BJ (cell line): Measurements from ENCODE around the gene SLC22A23. TPM values are rescaled to one million over a fixed set of nuclear protein-coding genes. Genes with fewer than 3 reads are reported as not detected.

Source experiments
- CTCF ChIA-PET: fragments of 350-600 bp; formaldehyde crosslinking; extraction: SDS; loops from one replicate; lab custom pipeline; 2021; ENCODE audit warnings: antibody characterized with exemption, inconsistent platforms; lab: Yijun Ruan, JAX
- POLR2A ChIA-PET: fragments of 300-600 bp; sonication (Branson Sonifier 250); formaldehyde crosslinking; extraction: SDS; loops from one replicate; lab custom pipeline; 2021; ENCODE audit warnings: antibody characterized with exemption; lab: Charles Lee
- DNase-seq: peaks from one replicate; pipeline ENCODE4 v3.0.0-alpha.2; 2011; ENCODE audit warnings: low read depth
- H3K27me3 ChIP-seq: 2 replicates; pipeline ENCODE4 v1.6.0; 2011; ENCODE audit warnings: low read length; ENCODE audit not compliant: control insufficient read depth, insufficient read depth
- H3K36me3 ChIP-seq: 2 replicates; pipeline ENCODE4 v1.5.1; 2011; ENCODE audit warnings: low read length; ENCODE audit not compliant: control insufficient read depth, insufficient read depth
- H3K4me3 ChIP-seq: 2 replicates; pipeline ENCODE4 v1.5.1; 2011; ENCODE audit warnings: low read depth, mild to moderate bottlenecking, control low read depth, low read length
- polyA plus RNA-seq: library from polyadenylated mRNA; depleted of rRNA; stranded (reverse); fragments of >200 nt; gene quantifications from 2 replicates; pipeline ENCODE4 v1.2.3, GENCODE V29; 2011
- TF ChIP-seq, protein P1 (sequence below): IDR thresholded peaks from 2 replicates; pipeline ENCODE4 v1.5.1; 2011; ENCODE audit warnings: low read depth, mild to moderate bottlenecking, control low read depth, inconsistent platforms, low read length, moderate library complexity; ENCODE audit not compliant: insufficient read depth

SLC22A23 gene
- polyA plus RNA-seq, 1 experiment = 0.44 TPM

DNA sequence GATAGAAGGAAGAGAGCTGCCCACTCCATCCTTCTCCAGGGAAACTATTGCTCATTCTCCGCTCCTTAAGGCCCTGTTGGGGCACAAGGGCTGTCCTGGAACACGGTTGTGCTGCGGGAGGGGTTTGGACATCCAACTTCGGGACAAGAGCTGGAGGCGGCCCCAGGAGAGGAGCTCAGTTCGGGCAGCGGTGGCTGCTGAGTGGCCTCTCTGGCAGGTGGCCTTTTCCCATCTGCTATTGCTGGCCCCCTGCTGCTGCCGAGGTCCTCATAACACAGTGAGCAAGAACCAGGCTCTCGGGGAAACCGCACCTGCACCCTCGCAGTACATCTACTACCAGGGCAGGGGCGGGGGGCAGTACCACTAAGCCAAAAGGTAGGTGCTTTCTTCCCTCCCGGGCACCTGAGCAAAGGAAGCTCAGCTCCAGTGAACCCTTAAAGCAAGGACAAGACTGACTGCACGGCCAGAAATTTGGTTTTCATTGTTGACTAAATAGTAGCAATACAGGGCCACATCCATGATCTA lies 134.4 kb downstream of the SLC22A23 start:
- CTCF ChIA-PET = interaction anchor here (0.9 kb wide), 1 partner anchor 8 kb away, joined by 3 read pairs; no protein-coding TSS in a partner anchor

DNA sequence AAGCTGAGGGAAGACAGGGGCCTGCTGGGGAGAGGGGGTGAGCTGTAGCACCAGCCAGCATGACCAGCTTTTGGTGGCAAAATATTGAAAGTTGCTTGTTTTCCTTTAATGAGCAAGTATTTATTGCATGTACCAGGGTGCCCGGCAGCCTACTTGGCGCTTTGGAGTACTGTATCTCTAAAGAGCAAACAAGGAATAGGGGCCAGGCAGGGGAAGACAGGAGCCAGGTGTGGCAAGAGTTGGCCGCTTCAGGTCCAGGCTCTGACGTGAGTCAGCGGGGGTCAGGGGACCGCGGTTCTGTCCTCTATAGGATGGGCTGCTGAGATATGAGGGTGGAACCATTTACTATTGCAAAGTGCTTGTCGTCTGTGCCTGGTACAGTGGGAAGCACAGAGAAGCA lies 135.0 kb downstream of the SLC22A23 start:
- Histone ChIP-seq H3K4me3 (no peak overlapping the region), H3K36me3 (no peaks in the 10 kb centered on the region), H3K27me3 (peaks cover 14% of the 10 kb centered on the region)
- POLR2A ChIA-PET = no interaction called here
- CTCF ChIA-PET = interaction anchor here (1.2 kb wide), 1 partner anchor 10 kb away, joined by 3 read pairs; no protein-coding TSS in a partner anchor
- TF ChIP-seq, protein P1, sequence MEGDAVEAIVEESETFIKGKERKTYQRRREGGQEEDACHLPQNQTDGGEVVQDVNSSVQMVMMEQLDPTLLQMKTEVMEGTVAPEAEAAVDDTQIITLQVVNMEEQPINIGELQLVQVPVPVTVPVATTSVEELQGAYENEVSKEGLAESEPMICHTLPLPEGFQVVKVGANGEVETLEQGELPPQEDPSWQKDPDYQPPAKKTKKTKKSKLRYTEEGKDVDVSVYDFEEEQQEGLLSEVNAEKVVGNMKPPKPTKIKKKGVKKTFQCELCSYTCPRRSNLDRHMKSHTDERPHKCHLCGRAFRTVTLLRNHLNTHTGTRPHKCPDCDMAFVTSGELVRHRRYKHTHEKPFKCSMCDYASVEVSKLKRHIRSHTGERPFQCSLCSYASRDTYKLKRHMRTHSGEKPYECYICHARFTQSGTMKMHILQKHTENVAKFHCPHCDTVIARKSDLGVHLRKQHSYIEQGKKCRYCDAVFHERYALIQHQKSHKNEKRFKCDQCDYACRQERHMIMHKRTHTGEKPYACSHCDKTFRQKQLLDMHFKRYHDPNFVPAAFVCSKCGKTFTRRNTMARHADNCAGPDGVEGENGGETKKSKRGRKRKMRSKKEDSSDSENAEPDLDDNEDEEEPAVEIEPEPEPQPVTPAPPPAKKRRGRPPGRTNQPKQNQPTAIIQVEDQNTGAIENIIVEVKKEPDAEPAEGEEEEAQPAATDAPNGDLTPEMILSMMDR = no peak
- DNase-seq = no peak

More for the DNA sequence above, 134.4 kb downstream of the SLC22A23 start:
- Histone ChIP-seq H3K4me3 (no peak overlapping the region), H3K27me3 (peaks cover 8% of the 10 kb centered on the region), H3K36me3 (no peaks in the 10 kb centered on the region)
- POLR2A ChIA-PET = no interaction called here
- DNase-seq = no peak
- TF ChIP-seq, protein P1 = no peak

DNA sequence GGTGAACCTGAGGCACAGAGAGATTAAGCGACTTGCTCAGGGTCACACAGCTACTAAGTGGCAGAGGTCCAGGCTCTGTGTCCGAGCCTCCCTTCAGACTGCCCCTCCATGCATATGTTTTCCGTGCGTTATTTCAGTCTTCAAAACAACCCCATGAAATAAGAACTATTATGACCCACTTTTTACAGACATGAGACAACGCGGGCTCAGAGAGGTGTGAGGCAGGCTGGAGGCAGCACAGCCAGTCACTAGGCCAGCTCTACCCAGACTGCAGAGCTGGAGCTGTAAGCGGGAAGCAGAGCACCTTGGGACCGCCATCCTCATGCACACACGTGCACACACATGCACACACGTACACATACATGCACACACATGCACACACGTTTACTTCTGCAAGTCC lies 135.8 kb downstream of the SLC22A23 start:
- CTCF ChIA-PET = interaction anchor here (1.2 kb wide), 1 partner anchor 10 kb away, joined by 3 read pairs; no protein-coding TSS in a partner anchor
- TF ChIP-seq, protein P1 = no peak

DNA sequence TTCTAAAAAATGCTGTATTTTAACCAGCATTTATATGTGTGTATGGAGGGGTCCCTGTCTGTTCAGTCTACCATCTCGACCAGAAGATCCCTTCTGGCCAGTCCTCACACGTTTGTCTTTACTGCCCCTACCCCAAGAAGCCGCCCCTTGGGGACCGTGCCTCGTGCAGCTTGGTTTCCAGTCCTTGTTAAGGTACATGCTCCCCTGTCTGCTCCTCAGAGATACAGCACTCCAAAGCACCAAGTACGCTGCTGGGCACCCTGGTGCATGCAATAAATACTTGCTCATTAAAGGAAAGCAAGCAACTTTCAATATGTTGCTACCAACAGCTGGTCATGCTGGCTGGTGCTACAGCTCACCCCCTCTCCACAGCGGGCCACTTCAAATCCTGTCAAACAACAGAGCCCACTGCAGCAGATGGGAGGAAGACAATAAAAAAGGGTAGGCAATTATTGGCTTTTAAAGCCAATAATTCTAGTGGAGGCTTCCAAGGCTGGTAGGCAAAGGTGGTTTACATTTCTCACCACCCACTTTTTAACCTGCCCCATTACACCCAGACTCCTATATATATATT lies 136.5 kb downstream of the SLC22A23 start:
- ChIA-PET POLR2A (no interaction called here), CTCF (interaction anchor here (0.6 kb wide), 1 partner anchor 31 kb away, joined by 3 read pairs; no protein-coding TSS in a partner anchor)
- TF ChIP-seq, protein P1 = no peak
- no peak for DNase-seq
- Histone ChIP-seq H3K36me3 (no peaks in the 10 kb centered on the region), H3K27me3 (peaks cover 16% of the 10 kb centered on the region), H3K4me3 (no peak overlapping the region)

More for the DNA sequence above, 135.8 kb downstream of the SLC22A23 start:
- POLR2A ChIA-PET = no interaction called here
- peaks cover 16% of the 10 kb centered on the region for H3K27me3 ChIP-seq
- H3K36me3 ChIP-seq = no peaks in the 10 kb centered on the region
- H3K4me3 ChIP-seq = no peak overlapping the region
- no peak for DNase-seq

DNA sequence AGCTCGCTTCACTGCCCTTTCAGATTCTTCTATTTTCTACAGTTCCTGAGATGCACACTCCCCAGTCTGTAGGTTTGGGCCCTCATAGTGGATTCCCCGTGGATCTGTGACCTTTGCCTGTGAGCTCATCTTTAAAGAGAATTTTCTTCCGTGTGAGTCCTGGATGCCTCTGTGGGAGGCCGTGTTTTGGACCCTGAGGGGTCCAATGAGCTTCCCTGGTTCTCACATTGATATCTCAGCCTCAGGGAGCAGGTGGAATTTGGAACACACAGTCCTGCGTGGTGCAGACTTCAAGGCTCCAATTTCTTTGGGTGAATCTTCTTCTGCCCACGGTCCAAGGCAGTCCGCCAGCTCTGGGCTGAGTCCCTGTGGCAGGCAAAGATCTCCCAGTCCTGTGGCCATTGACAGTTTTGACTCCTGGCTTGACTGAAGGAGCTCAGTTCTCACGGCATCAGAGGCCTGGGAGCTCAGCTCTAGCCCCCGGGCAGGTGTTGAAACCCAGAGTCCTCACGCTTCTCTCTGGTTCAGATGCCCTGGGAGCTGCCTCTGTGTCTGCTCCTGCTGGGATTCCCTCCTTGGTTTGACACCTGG lies 137.1 kb downstream of the SLC22A23 start:
- no peak overlapping the region for H3K4me3 ChIP-seq
- POLR2A ChIA-PET = no interaction called here
- H3K27me3 ChIP-seq = peaks cover 20% of the 10 kb centered on the region
- TF ChIP-seq, protein P1 = no peak
- H3K36me3 ChIP-seq = no peaks in the 10 kb centered on the region
- CTCF ChIA-PET = interaction anchor here (0.6 kb wide), 1 partner anchor 31 kb away, joined by 3 read pairs; no protein-coding TSS in a partner anchor
- no peak for DNase-seq
